MG63 (cell line): ENCODE measurements around the gene KCNG1. TPM values are rescaled to one million over a fixed set of nuclear protein-coding genes. Genes with fewer than 3 reads are reported as not detected.

Source experiments
- DNase-seq: peaks from one replicate; pipeline ENCODE4 v3.0.0-alpha.2; 2020
- H3K27me3 ChIP-seq: fragments of 250-450 bp; sonication (Bioruptor Pico); 2 replicates; pipeline ENCODE4 v1.5.1; 2020; ENCODE audit warnings: mild to moderate bottlenecking, moderate library complexity
- H3K36me3 ChIP-seq: fragments of 250-450 bp; sonication (Bioruptor Pico); 2 replicates; pipeline ENCODE4 v1.5.1; 2020; ENCODE audit warnings: mild to moderate bottlenecking, moderate library complexity
- H3K4me3 ChIP-seq: fragments of 250-450 bp; sonication (Bioruptor Pico); 2 replicates; pipeline ENCODE4 v1.5.1; 2020; ENCODE audit warnings: mild to moderate bottlenecking, moderate library complexity
- H3K9me3 ChIP-seq: fragments of 250-450 bp; sonication (Bioruptor Pico); 2 replicates; pipeline ENCODE4 v1.5.1; 2020; ENCODE audit warnings: mild to moderate bottlenecking, moderate library complexity
- total RNA-seq: library from RNA; depleted of rRNA; stranded (reverse); fragments of >200 nt; shearing (Covaris generic); gene quantifications from 2 replicates; pipeline ENCODE4 v1.2.3, GENCODE V29; 2014; ENCODE audit warnings: low replicate concordance

KCNG1 gene
- total RNA-seq, 1 experiment from 2014 or later: 65.9 TPM

GRCh38 chr20:51022227-51022802 is 592 bp downstream of the KCNG1 start:
- Histone ChIP-seq H3K36me3 (peaks cover 24% of the 10 kb centered on the region), H3K27me3 (no peaks in the 10 kb centered on the region), H3K9me3 (no peaks in the 10 kb centered on the region), H3K4me3 (peak overlapping the region; percentile 67)
- peak; percentile 26 for DNase-seq

DNA sequence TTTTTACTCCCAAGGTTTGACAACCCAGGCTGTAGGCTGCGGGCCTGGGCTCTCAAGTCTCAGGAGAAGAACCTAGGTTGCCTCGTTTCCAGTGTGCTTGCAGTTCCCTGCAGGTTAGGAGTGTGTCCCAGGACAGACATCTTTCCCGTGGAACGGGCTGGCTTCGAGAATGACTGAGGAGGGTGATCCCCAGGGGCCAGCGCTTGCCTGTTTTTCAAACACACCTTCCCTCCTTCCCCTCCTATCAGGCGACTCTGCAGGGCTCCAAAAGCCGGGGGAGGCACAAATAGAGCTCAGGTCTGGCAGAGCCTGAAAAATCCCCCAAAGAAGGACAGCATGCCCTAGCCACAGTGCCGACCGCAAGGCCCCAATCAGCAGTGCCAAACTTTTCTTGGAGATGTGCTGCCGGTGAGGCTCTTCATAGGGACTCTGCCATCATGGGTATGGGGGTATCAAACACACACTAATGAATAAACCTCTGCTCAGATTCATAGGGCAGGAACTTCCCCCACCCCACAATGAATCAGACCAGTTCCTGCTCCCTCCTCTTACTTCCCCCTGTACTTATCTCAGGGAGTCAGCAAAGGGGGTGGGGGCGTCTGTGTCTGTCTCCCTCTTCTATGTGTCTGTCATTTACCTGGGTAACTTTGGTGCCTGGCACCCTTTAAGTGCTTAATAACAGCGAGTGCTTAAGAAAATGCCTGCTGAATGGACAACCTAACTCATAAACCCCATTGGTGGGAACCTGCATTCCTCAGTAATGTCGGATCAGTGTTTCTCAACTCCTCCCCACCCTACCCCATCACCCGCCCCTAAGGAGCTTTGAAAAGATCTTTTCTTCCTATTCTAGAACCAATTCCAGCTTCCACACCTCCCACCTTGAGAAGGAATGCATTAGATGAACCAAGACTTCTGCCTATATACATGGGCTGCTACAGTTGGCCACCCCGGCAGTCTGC is 1.6 kb downstream of the KCNG1 start:
- Histone ChIP-seq H3K27me3 (no peaks in the 10 kb centered on the region), H3K4me3 (peak overlapping the region; percentile 67), H3K36me3 (peaks cover 33% of the 10 kb centered on the region), H3K9me3 (no peaks in the 10 kb centered on the region)
- no peak for DNase-seq

- peaks cover 34% of the 10 kb centered on the region for H3K36me3 ChIP-seq
- DNase-seq: no peak
- H3K4me3 ChIP-seq: no peak overlapping the region
- no peaks in the 10 kb centered on the region for H3K9me3 ChIP-seq
- no peaks in the 10 kb centered on the region for H3K27me3 ChIP-seq
These were observed 2.2 kb downstream of the KCNG1 start for GRCh38 chr20:51020657-51021056.

DNA sequence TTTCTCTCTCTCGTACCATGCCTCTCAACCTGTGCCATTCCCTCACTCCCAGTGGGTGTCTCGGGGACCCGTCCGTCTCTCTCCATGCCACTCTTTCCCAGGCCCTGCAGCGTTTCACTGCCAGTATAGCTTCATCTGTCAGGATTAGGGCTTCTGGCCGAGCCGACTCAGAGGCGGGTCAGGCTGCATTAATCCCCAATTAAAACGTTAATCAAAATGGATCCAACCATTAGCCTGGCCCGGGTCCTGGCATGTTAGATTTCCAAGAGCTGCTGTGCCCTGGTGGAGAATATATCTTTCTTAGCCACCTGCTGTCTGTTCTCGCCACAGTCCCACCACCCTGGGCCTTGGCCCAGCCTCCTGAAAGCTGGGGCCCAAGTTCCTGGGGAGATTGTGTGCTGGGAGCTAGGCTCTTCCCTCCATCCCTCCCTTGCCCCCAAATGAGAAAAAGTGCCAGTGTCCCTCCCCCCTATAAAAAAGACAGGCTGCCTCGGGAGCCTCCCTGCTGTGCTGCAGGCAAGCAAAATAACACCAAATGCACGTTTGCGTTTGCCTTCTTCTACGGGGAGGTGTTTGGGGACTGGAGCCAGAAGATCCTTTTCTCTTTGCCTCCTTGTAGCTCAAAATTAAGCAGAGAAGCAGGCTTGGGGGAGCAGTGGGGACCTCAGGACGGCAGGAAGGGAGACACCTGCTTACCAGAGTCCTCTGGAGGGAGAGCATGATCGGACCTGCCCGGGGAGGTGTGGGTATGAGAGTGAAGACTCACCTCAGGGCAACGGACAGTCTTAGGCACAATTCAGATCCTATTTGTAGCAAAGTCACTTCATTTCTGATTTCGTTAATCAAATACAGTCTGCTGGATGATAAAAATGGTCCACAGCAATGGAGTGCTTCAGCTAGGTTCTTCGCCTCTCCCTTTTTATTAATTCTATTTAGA is 3.0 kb downstream of the KCNG1 start:
- Histone ChIP-seq H3K27me3 (no peaks in the 10 kb centered on the region), H3K4me3 (no peak overlapping the region), H3K9me3 (no peaks in the 10 kb centered on the region), H3K36me3 (peaks cover 37% of the 10 kb centered on the region)
- DNase-seq: no peak

DNA sequence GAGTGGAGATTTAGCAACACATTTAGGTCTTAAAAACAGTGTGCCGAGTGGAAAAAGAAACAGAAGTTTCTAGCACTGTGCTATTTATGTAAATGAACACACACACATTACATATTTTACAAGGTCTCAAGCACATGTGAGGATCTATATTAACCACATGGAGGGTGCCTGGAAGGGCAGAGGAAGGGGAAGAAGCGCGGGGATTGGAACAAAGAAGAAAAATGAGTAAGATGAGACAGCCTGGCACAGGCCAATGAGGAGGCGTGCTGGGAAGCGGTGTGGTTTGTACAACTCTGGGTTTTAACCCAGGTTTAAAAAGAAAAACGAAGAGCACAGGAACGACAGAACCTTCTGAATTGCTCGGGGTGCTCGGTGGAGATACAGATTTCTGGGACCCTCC is 5.7 kb downstream of the KCNG1 start:
- H3K36me3 ChIP-seq: peaks cover 39% of the 10 kb centered on the region
- H3K9me3 ChIP-seq: no peaks in the 10 kb centered on the region
- H3K27me3 ChIP-seq: no peaks in the 10 kb centered on the region
- H3K4me3 ChIP-seq: no peak overlapping the region
- DNase-seq: no peak

DNA sequence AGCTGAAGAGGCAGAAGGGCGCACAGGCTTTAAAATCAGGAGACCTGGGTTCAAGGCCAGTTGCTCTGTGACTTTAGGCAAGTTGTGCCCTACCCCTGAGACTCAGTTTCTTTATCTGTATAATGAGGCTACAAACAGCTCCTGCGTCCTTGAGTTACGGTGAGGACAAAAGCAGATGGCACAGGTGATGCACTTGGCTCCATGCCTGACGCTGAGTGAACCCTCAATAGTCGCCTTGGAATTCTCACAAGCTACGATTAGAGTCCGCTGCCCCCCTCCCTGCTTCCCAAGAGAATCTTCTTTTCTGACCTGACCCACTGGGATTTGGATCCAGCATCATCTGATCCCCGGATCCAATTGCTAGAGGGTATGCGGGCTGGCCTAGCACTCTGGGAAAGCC is 6.4 kb downstream of the KCNG1 start:
- Histone ChIP-seq H3K9me3 (no peaks in the 10 kb centered on the region), H3K4me3 (no peak overlapping the region), H3K36me3 (peaks cover 41% of the 10 kb centered on the region), H3K27me3 (no peaks in the 10 kb centered on the region)
- DNase-seq: no peak

DNA sequence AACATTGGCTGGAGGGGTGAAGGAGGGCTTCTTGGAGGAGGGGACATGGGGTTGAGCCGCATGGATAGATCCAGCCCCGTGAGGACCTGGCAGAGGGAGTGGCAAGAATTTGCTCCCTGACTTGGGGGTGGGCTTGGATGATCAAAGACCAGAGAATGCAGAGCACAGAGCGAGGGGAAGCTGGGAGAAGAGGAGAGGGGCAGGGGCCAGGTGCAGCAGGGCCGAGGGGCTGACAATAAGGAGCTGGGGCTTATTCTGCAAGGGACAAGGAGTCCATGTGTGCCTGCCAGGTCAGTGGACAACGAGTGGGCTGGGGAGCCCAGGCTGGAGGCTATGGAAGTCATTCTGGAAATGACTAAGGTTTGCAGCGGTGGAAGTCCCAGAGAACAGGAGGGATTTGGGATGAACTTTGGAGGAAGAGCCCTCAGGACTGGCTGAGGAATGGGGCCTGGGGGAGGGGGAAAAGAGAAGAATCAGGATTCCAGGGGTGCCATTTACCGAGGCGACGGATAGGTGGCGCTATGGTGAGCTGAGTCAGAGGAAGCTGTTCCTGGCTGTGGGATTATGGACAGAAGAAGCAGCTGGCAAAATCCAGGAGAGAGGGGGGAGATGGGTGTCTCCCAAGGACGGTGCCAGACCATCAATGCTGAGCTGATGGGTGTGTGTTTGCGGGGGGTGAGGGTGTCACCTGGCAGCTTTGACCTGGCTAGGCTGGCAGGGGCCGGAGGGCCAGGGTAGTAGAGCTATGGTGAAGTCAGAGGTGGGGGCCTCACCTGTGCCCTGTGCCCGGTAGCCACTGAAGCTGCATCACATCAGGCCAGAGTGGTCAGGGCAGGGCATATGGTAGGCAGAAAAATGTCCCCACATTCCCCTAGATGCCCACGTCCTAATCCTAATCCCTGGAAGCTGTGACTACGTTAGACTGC is 7.8 kb downstream of the KCNG1 start:
- peak; percentile 60 for DNase-seq
- Histone ChIP-seq H3K4me3 (no peak overlapping the region), H3K27me3 (no peaks in the 10 kb centered on the region)

GRCh38 chr20:51013577-51014330 is 9.2 kb downstream of the KCNG1 start:
- no peaks in the 10 kb centered on the region for H3K9me3 ChIP-seq
- H3K36me3 ChIP-seq: peaks cover 31% of the 10 kb centered on the region
- DNase-seq: no peak
- no peaks in the 10 kb centered on the region for H3K27me3 ChIP-seq
- no peak overlapping the region for H3K4me3 ChIP-seq

More for the DNA sequence above, 7.8 kb downstream of the KCNG1 start:
- Histone ChIP-seq H3K36me3 (peaks cover 32% of the 10 kb centered on the region), H3K9me3 (no peaks in the 10 kb centered on the region)

DNA sequence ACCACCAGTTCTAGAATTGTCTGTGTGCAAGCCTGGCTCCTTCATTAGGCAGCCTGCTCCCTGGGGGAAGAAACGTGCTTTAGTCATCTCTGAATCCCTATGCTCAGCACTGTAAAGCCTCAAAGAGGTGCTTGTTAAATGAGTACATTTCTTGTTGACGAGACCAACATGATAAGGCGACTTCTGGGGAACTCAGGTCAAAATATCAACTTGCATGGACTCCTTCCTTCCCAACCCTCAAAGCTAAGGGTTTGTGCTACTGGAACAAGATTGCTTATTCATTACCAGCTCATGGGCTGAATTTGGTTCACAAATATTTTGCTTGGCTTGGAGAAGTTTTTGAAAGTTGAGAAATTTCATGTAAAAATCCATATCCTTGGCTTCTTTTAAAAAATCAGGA is 10.6 kb downstream of the KCNG1 start:
- no peak for DNase-seq
- H3K4me3 ChIP-seq: no peak overlapping the region

GRCh38 chr20:51011479-51011878 is 11.4 kb downstream of the KCNG1 start:
- Histone ChIP-seq H3K9me3 (no peaks in the 10 kb centered on the region), H3K36me3 (peaks cover 32% of the 10 kb centered on the region), H3K4me3 (no peak overlapping the region), H3K27me3 (no peaks in the 10 kb centered on the region)
- no peak for DNase-seq

More for the DNA sequence above, 10.6 kb downstream of the KCNG1 start:
- peaks cover 35% of the 10 kb centered on the region for H3K36me3 ChIP-seq
- no peaks in the 10 kb centered on the region for H3K27me3 ChIP-seq
- H3K9me3 ChIP-seq: no peaks in the 10 kb centered on the region

- Histone ChIP-seq H3K27me3 (no peaks in the 10 kb centered on the region), H3K36me3 (peaks cover 34% of the 10 kb centered on the region), H3K4me3 (no peak overlapping the region), H3K9me3 (no peaks in the 10 kb centered on the region)
- DNase-seq: no peak
These were observed 12.0 kb downstream of the KCNG1 start for GRCh38 chr20:51010932-51011331.

DNA sequence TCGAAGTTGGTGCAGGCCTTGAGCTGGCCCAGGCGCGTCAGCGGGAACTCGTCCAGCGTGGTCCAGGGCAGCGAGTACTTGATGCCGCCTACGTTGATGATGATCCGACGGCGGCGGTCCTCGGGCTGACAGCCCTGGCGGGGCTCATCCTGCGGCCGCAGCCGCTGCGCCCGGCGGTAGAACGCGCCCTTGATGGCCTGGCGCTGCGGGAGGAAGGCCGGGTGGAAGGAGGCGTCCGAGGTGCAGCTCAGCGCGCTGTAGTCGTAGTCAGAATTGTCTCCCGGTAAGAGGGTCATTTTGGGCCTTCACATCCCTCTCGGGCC is 12.9 kb downstream of the KCNG1 start:
- H3K4me3 ChIP-seq: no peak overlapping the region
- no peaks in the 10 kb centered on the region for H3K27me3 ChIP-seq
- no peak for DNase-seq
- H3K9me3 ChIP-seq: no peaks in the 10 kb centered on the region
- peaks cover 33% of the 10 kb centered on the region for H3K36me3 ChIP-seq

DNA sequence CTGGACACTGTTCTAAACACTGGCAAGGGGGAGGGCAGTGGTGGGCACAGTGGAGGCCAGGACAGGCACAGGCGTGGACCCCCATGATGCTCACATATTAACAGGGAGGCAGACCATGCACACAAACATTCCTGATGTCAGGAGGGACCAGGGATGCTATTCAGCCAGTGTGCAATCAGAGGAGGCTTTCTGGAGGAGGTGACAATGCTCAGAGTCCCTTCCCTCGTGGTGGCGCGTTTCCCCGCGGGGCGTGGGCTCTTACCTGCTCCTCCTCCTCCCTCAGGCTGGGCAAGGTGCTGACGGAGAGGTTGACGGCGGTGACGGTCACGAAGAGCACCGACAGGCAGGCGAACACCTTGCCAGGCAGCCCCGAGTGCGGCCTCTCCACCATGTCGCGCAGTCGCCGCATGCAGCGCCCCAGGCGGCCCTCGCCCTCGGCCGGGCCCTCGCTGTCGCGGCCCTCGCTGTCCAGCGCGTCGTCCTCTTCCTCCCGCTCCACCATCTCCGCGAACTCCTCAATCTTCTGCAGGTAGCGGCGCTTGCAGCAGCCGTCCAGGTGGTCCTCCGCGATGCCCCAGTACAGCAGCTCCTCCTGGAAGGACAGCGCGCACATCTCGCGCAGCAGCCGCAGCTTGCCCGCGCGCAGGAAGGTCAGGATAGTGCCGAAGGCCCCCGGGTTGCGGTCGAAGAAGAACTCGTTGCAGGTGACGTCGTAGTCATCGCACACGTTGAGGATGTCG is 13.4 kb downstream of the KCNG1 start:
- no peak for DNase-seq
- Histone ChIP-seq H3K36me3 (peaks cover 33% of the 10 kb centered on the region), H3K4me3 (no peak overlapping the region), H3K27me3 (no peaks in the 10 kb centered on the region), H3K9me3 (no peaks in the 10 kb centered on the region)

DNA sequence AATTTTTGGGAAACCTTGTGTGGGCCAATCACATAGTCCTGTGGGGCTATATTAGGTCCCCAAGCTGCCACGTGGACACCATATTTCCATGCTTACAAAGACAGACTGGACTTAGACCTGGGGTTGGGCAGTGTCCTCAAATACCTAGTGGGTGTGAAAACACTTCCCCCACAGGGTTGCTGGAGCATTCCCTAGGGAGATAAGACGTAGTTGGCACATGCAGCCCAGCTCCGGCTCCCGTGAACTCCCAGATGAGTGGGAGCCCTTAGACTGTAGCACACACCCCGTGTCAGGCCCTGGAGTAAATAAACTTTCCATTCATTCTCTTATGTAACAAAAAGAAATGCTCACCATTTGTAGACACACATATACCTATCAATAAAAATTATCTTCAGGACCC is 14.2 kb downstream of the KCNG1 start:
- Histone ChIP-seq H3K27me3 (no peaks in the 10 kb centered on the region), H3K4me3 (no peak overlapping the region), H3K9me3 (no peaks in the 10 kb centered on the region), H3K36me3 (peaks cover 36% of the 10 kb centered on the region)
- DNase-seq: no peak

GRCh38 chr20:51005214-51005613 is 17.7 kb downstream of the KCNG1 start:
- no peak overlapping the region for H3K4me3 ChIP-seq
- H3K27me3 ChIP-seq: no peaks in the 10 kb centered on the region
- no peak for DNase-seq

More at GRCh38 chr20:51005214-51005613, 17.7 kb downstream of the KCNG1 start:
- Histone ChIP-seq H3K9me3 (no peaks in the 10 kb centered on the region), H3K36me3 (peaks cover 29% of the 10 kb centered on the region)
